T follicular helper cell (primary cell): ENCODE measurements around the gene TRA2B.
"Not testable (repeated sequence)": the region's sequence is repeated elsewhere in the genome, so short reads cannot be mapped to it uniquely, and the experiment has no call there.

Source experiments
- DNase-seq: peaks from one replicate; pipeline ENCODE4 v3.0.0-alpha.2; 2020; ENCODE audit warnings: low read depth

TRA2B gene

DNA sequence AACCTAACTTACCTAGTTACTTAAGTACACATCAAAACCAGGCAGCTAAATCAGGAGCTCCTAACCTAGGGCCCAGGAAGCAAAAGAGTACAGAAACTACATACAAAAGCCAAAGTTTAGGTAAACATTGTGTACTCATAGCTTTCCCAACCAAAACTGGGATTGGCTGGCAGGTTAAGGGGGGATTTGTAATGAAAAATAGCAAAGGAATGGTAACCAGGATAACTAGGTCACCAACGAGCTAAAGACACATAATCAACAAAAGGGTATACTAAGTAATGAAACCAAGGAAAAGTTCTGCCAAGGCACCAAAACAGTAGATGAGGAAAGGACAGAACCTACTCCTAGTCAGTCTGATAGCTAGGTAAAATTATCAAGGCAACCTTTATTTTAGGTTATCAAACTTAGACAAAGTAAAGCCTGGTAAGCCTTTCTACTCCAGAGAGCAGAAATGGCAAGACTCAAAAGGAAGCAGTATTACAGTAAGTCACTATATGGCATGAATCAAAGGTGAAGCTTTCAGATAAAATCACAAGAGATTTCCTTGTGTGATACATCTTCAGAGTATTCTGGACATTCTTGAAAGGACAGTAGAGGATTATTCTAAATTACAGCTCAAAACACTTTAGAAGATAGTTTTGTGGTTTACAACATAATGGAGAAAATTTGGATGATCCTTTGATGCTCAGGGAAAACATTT, 10.2 kb downstream of the TRA2B start:
- DNase-seq, result no peak

DNA sequence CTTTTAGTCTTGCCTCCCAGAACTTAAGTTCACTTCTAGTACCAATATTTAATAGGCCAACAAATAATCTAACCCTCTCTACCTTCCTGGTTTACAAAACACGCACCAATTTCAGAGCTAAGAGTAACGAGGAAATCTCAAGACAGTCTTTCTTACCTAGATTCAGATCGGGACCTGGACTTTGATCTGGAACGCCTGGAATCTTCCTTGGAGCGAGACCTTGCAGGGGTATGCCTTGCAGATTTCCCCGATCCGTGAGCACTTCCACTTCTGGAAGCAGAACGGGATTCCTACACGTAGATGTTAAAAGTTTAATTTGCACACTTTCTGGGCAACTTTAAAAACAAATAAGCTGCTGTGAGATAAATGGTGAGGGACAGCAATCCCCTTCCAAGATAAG, 11.4 kb downstream of the TRA2B start:
- DNase-seq, result no peak

DNA sequence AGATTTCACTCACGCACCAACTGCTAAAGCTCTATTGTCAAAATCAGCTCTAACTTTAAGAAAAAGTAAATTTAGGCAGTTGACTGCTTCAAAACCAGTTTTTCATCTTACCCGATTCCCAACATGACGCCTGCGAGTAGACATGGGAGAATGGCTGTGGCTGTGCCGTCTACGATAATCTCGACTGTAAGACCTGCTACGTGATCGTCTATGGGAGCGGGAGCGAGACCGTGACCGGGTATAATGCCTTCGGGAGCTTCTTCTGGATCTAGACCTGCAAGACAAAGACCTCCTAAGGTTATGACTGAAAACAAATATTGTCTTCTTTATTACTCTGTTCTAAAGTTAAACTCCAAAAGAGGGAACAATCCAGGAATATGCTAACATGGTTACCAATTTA, 12.5 kb downstream of the TRA2B start:
- DNase-seq, result no peak

DNA sequence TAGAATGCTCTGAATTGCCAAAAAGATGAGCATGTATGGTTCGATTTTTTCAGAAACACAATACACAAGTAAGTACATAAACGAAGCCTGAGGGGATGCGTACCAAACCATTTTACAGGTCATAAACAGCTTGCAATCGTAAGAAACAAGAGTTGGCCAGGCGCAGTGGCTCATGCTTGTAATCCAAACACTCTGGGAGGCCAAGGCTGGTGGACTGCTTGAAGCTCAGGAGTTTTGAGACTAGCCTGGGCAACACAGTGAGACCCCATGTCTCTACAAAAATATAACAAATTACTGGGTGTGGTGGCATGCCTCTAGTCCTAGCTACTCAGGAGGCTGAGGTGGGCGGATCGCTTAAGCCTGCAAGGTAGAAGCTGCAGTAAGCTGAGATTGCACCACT, 13.4 kb downstream of the TRA2B start:
- DNase-seq, result no peak

DNA sequence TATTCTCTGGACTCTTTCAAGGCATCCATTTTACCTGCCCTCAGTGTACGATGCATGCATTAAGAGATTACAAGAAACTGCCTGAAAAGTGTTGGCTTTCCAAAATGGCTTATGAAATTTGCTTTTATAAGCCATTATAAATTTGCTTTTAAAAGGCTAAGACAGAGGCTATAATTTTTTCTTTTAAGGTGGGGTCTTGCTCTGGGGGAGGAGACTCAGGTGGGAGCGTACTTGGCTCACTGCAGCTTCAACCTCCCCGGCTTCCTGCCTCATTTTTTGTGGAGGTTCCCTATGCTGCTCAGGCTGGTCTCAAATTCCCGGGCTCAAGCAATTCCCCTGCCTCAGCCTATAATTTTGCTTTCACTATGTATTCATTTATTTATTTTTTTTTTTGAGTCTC, 17.6 kb downstream of the TRA2B start:
- no peak for DNase-seq

DNA sequence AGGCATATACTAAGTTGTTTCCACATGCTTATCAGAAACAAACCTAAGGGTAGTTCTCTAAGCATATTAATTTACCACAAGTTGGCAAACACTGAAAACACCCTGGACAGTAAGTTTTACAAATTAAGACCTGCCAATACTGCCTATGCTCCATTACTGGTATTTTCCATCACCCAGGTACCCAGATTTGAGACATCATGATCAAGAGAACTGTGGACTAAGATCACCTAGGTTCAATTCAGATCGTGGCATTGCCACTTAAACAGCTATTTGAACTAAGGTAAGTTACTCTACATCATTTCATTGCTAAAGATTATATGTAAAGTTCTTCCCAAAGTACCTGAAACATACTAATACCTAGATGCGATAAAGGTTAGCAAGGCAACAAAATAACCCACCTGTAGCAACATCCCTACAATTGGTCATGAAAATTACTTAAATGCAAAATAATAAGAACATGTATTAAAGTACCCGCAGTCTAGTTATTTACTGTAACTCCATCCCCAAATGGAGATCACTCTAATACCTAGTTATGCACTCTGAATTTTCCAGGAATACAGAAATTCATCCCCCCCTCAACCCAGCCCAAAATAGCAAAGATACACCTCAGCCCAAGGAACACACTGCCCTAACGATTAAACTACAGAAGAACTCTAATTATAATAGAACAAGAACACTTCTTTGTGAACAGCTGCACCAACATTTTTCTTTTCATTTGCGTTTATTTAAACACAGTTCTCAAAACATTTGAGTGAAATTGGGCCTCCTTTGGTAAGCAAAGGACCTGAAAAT, 21.6 kb downstream of the TRA2B start:
- no peak for DNase-seq

DNA sequence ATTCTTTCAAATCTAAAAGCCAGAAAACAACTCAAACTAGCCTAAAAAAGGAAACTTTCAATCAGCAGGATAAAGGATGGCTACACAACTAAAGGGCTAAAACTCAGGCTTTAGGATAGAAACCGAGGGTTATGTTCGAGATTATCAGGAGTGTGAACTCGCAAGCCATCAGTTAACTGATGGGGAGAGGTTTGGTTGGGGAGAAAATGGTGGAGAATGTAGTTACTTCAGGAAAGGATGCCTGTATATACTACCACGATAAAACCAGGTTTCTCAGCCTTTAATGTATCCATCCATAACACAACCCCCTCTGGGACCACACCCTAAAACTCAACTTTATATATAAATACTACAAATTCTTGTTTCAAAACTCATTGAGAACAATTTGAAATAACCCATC, 22.2 kb downstream of the TRA2B start:
- DNase-seq, result no peak

DNA sequence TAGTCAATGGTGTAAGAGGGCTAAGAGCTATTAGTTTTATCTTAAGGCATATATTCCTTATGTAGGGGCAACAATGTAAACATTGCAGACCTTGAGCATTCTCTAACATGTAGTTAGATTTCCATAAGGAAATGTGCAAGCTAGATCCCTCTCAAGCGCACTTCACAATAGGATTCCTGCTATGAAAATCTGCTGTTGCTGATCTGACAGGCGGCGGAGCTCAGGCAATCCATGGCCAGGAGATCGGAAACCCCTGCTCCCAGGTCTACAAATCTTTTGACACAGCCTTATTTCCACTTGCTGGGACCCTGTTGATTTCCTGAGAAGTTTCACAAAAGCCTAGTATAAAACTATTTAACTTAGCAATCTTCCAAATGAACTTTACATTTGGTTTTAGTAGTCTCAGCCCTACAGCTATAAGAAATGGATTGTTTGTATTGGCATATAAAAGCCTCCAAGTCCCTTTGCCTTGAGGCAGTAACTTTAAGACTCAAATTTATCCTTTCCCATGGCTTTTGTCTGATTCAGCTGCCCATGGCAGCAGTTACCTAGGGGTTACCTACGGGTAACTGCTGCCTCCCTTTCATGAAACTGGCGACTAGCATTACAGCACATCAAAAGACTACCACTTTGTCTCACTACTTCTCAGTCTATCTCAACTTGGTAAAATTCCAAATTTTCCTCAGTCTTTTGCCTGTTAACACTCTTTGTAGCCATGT, 22.7 kb downstream of the TRA2B start:
- DNase-seq, result no peak

DNA sequence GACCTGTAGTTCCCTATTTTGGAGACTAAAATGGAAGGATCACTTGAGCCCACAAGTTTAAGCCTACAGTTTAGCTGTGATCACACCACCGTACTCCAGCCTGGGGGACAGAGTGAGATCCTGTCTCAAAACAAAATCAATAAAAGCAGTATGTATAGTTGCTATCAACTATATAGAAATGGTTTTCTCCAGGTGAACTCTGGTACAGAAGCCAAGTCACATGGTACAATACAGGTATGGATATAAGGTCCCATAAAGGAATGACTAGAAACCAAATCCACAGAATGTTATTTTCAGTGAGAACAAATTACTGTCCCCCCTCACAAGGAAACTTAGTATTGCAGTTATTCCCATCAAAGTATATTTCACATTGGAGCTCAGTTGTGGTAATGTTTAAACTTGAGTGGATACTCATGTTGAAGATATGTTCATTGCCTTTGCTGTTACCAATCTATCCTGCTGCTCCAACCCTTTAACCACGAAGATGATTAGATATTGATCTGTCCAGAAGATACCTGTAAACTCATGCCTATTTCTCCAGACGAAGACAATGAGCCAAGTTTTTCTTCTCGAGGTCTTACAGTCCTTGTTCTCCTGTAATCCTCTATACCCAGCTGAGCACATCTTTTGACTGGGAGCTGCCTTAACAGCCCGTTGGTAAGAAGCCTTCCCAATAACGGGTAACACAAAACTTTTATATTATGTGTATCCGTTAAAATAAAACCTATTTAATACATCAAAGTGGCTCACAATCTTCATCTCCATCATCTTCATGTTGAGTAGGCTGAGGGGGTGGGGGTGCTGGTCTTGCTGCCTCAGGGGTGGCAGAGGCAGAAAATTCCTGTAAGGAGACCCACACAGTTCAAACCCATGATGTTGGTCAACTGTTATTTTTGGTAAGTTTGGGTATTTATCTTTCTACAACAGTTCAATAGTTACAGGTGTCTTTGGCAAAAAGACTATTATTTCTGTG, 24.6 kb downstream of the TRA2B start:
- no peak for DNase-seq

DNA sequence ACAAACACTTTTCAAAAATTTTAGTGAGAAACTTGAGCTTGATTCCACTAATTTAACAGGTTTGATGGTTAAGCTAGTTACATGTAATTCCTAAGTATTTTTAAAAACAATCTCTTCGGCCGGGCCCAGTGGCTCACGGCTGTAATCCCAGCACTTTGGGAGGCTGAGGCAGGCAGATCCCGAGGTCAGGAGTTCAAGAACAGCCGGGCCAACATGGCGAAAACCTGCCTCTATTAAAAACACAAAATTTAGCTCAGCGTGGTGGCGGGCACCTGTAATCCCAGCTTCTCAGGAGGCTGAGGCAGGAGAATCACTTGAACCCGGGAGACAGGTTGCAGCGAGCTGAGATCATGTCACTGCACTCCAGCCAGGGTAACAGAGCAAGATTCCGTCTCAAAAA, 25.3 kb downstream of the TRA2B start:
- no peak for DNase-seq

DNA sequence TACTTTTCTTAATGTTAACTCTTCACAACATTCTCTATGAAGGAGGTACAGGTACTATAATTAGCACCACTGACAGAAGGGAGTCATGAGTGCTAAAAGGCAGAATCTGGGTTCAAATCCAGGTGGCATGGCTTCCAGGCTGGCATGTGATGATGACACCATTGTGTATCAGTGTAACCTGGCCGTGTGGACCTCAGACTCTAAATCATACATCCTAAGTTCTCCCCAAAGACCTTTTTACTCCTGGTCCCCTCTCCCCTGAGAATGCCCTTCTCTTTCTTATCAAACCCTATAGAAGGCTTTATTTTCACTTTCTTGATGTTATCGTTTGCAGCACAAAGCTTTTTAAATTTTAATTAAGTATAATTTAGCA, 26.8 kb downstream of the TRA2B start:
- DNase-seq, result not testable (repeated sequence)

DNA sequence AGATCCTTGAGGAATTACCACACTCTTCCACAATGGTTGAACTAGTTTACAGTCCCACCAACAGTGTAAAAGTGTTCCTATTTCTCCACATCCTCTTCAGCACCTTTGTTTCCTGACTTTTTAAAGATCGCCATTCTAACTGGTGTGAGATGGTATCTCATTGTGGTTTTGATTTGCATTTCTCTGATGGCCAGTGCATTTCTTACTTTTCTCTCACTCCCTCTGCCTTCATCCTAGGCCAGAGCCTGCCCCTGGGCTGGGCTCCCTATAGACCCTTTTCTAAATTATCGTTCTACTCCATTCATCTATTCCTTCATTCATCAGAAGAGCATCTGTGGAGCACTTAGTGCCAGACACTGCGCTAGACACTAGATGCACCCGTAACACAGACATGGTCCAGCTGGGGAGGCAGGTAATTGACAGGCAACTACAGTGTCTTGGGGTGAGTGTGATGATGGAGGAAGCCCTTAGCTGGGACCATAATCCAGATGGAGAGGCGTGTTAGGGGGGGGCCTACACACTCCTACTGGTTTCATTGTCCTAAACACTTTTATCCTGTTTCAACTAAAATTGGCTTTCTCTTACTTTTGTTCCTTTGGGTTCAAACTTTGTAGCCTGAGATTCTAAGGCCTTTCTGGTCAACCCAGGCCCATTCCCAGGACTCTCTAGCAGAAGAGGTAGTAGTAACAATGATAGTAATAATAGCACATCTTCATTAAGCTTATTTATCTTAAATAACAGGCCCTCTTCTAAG, 27.3 kb downstream of the TRA2B start:
- DNase-seq, result not testable (repeated sequence)

DNA sequence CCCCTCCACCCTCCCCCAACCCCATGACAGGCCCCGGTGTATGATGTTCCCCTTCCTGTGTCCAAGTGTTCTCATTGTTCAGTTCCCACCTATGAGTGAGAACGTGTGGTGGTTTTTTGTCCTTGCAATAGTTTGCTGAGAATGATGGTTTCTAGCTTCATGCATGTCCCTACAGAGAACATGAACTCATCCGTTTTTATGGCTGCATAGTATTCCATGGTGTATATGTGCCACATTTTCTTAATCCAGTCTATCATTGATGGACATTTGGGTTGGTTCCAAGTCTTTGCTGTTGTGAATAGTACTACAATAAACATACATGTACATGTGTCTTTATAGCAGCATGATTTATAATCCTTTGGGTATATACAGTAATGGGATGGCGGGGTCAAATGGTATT, 27.9 kb downstream of the TRA2B start:
- not testable (repeated sequence) for DNase-seq

DNA sequence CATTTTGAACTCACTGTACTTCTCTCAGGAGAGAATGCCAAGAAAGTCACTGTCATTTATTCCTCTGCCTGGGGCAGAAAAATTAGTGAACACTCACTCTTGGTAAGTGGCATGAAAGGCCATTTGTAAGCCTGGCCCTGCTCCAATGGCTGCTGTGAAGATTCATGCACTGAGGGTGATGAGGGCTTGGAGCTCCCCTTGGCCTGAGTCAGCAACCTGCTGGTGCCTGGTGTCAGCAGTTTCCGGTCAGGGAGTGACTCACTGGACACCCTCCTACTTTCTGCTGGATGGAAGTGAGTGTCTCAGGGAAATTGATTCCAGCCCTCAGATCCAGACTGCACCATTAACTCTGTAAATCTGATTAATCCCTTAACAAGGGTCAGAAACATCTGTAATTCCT, 37.6 kb downstream of the TRA2B start:
- no peak for DNase-seq

DNA sequence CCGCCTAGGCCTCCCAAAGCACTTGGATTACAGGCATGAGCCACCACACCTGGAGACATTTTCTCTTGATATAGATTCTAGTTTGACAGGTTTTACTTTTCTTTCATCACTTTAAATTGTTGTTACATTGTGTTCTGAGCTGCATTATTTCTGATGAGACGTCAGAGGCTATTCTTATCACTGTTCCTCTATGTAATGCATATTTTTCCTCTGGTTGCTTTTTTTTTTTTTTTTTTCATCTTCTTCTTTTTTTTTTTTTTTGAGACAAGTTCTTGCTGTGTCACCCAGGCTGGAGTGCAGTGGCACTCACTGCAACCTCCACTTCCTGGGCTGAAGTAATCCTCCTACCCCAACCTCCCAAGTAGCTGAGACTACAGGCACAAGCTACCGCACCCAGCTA, 41.2 kb downstream of the TRA2B start:
- DNase-seq, result no peak

DNA sequence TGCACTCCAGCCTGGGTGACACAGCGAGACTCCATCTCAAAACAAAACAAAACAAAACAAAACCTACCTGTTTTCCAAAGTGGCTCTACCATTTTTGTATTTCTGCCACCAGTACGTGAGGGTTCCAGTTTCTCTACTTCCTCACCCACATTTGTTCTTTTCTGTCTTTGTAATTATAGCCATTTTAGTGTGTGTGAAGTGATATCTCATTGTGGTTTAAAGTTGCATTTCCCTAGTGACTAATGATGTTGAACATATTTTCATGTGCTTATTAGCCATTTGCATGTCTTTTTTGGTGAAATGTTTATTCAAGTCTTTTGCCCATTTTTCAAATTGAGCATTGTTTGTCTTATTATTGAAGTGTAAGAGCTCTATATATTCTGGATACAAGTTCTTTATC, 50.7 kb downstream of the TRA2B start:
- no peak for DNase-seq

DNA sequence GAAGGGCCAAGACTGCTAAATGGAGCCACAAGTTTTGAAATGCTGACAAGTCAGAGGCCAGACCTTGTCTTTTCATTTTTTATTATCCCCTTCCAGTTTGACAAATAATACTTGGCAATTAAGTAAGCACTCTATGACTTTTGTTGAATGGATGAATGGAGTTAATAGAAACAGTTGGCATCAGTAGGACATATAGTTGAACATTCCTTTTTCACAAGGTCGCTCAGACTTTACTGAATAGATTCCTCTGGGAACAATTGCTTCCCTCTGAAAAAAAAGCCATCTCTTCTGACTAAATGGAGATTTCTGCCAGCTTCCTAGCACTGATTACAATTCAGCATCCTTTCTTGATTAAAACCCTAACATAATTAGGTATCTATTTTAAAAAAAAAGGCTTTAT, 53.2 kb downstream of the TRA2B start:
- no peak for DNase-seq

DNA sequence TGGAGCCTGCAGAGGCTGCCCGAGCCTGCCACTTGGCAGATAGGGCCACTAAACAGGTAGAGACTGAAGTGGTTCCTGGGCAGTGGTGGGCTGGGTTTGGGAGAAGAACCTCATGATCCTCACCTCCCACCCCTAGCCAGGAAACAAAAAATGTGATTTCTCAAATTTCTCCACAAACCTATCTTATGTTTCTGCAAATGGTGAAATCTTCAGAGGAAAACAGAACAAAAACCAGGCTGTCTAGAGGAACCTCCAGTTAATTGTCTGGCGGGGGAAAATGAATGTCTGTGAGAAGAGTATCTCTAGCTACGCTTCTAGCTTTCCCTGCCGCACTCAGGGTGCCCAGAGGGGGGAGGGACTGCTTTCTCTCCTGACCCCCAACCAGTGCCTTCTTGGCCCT, 55.9 kb downstream of the TRA2B start:
- no peak for DNase-seq

DNA sequence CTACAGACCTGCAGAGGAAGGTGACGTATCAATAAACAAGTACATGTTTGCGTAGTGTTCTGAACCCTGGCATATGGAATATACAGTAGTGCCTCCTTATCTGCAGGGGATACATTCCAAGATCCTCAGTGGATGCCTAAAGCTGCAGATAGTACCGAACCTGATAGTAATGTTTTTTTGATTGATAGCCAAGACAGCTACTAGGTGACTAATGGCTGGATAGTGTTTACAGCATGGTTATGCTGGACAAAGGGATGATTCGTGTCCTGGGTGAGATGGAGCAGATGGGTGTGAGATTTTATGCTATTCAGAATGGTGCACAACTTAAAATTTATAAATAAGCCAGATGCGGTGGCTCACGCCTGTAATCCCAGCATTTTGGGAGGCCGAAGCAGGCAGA, 57.2 kb downstream of the TRA2B start:
- DNase-seq, result no peak

DNA sequence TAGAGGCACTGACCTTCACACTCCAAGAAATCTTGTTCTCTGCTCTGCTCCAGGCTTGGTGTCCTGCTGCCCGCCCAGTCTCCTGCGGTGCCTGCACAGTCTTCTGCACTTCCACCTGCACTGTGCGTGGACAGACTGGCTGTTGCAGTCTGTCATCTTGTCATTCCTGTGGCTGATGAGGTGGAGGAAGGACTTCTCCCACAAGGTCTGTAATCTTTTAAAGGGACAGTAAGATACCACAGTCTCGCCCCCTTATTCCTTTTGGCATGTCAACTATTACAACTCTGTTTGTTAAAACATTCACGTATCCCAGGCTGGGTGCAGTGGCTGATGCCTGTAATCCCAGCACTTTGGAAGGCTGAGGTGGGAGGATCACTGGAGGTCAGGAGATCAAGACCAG, 58.9 kb downstream of the TRA2B start:
- no peak for DNase-seq

DNA sequence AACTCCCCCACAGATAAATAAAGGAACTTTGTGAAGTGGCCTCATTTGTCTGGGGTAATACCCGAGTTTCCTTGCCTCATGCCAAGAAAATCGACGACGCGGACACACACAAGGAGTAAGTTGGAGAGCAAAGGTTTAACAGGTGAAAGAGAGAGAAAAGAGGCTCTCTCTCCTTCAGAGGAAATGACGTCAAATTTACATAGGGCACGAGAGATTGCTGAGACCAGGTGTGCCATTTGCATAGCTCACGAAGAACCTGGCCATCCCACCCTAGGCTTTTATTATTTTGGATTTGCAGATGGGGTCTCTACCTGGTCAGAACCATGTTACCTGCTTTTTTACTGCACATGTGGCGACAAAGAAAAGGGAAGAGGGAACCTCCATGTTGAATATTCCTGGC, 63.7 kb downstream of the TRA2B start:
- no peak for DNase-seq
